Measurements from ENCODE around the gene IL1A.

The IL1A gene

DNA sequence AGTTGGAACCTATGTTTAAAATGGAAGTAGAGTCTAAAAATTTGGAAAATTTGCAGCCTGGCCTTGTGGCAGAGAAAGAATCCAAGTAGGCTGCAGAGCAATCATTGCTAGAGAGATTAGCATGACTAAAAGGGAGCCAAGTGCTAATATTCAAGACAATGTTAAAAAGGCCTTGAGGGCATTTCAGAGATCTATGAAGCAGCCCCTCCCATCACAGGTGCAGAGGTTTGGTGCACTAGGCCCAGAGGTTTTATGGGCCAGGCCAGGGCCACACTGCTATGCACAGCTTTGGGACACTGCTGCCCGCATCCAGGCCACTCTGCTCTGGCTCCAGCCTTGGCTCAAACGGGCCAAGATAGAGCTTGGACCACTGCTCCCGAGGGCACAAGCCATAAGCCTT is 6.7 kb upstream of the IL1A start:
- no peak overlapping the region for H3K27ac ChIP-seq (ENCODE audit: low read length)
- no peak overlapping the region for H3K4me3 ChIP-seq (ENCODE audit: low read length in 2 of 2)
- no peaks in the 10 kb centered on the region for H3K9me3 ChIP-seq (ENCODE audit: control insufficient read depth in 2 of 2, low read length in 2 of 2)
- no peaks in the 10 kb centered on the region for H3K27me3 ChIP-seq (ENCODE audit: control insufficient read depth in 1 of 2, insufficient read depth in 2 of 2, low read length in 2 of 2)
- no peak overlapping the region for H3K9ac ChIP-seq (ENCODE audit: low read length in 2 of 2)
- H3K36me3 ChIP-seq (ENCODE audit: control insufficient read depth in 2 of 2, insufficient read depth in 2 of 2, low read length in 2 of 2), result no peaks in the 10 kb centered on the region
- H3K4me1 ChIP-seq (ENCODE audit: control insufficient read depth, insufficient read depth, low read length), result no peaks in the 10 kb centered on the region

- Histone ChIP-seq H3K36me3 (ENCODE audit: control insufficient read depth in 2 of 2, insufficient read depth in 2 of 2, low read length in 2 of 2) (no peaks in the 10 kb centered on the region), H3K27ac (ENCODE audit: low read length) (no peak overlapping the region), H3K9me3 (ENCODE audit: control insufficient read depth in 2 of 2, low read length in 2 of 2) (no peaks in the 10 kb centered on the region), H3K4me3 (ENCODE audit: low read length in 2 of 2) (no peak overlapping the region), H3K9ac (ENCODE audit: low read length in 2 of 2) (no peak overlapping the region), H3K4me1 (ENCODE audit: control insufficient read depth, insufficient read depth, low read length) (no peaks in the 10 kb centered on the region), H3K27me3 (ENCODE audit: control insufficient read depth in 1 of 2, insufficient read depth in 2 of 2, low read length in 2 of 2) (no peaks in the 10 kb centered on the region)
Measured at GRCh38 chr2:112790305-112790704, 6.0 kb upstream of the IL1A start.

- Histone ChIP-seq H3K27me3 (ENCODE audit: control insufficient read depth in 1 of 2, insufficient read depth in 2 of 2, low read length in 2 of 2) (no peaks in the 10 kb centered on the region), H3K9ac (ENCODE audit: low read length in 2 of 2) (no peak overlapping the region), H3K4me3 (ENCODE audit: low read length in 2 of 2) (no peak overlapping the region), H3K4me1 (ENCODE audit: control insufficient read depth, insufficient read depth, low read length) (no peaks in the 10 kb centered on the region), H3K9me3 (ENCODE audit: control insufficient read depth in 2 of 2, low read length in 2 of 2) (no peaks in the 10 kb centered on the region), H3K27ac (ENCODE audit: low read length) (no peak overlapping the region), H3K36me3 (ENCODE audit: control insufficient read depth in 2 of 2, insufficient read depth in 2 of 2, low read length in 2 of 2) (no peaks in the 10 kb centered on the region)
Measured at GRCh38 chr2:112789186-112789585, 4.9 kb upstream of the IL1A start.

DNA sequence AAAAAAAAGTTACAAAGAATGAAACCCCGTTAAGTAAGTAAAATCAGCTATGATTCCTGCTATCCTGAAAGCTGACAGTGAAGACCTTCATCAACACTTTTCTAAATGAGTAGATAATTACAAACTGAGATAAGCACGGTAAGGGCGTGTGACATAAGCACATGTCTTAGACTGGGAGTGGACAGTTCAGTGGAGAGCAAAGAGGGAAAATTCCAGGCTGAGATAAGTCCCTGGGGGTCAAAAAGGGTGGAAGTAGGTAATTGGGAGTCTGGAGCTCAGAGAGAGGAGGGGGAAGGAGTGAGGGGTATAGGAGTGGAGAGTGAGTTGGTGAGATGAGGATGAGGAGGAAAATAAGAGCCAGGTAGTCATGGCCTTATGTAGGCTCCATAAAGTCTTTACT is 4.4 kb upstream of the IL1A start:
- no peaks in the 10 kb centered on the region for H3K4me1 ChIP-seq (ENCODE audit: control insufficient read depth, insufficient read depth, low read length)
- H3K9ac ChIP-seq (ENCODE audit: low read length in 2 of 2), result no peak overlapping the region
- H3K4me3 ChIP-seq (ENCODE audit: low read length in 2 of 2), result no peak overlapping the region
- no peaks in the 10 kb centered on the region for H3K9me3 ChIP-seq (ENCODE audit: control insufficient read depth in 2 of 2, low read length in 2 of 2)
- H3K27me3 ChIP-seq (ENCODE audit: control insufficient read depth in 1 of 2, insufficient read depth in 2 of 2, low read length in 2 of 2), result no peaks in the 10 kb centered on the region
- H3K36me3 ChIP-seq (ENCODE audit: control insufficient read depth in 2 of 2, insufficient read depth in 2 of 2, low read length in 2 of 2), result no peaks in the 10 kb centered on the region
- no peak overlapping the region for H3K27ac ChIP-seq (ENCODE audit: low read length)

DNA sequence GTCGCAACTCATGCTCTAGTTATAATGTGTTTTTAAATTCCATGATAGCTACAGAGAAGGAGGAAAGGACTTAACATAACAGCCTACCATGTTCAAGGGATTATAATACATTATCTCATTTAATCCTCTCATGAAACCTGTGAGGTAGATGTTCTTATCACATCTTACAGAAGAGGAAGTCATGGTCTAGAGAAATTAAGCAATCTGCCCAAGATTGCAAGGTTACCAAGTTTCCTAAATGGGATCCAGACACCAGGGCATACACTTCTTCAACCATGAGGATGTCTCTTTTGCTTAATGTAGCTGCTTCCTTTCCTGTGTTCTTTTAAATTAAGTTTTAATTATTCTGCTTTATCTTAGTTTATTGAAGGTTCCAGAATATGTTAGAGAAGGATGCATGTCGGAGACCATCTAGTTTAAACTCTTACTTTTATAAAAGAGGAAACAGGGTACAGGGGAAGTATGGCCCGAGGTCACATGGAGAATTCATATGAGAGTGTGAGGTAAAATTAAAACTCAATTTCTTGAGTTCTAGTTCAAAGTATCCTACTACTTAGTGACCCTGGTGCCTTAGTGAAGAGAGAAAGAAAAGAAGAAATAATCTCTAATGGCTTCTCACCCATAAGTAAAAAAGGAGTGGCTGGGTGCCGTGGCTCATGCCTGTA is 3.6 kb upstream of the IL1A start:
- no peaks in the 10 kb centered on the region for H3K9me3 ChIP-seq (ENCODE audit: control insufficient read depth in 2 of 2, low read length in 2 of 2)
- H3K36me3 ChIP-seq (ENCODE audit: control insufficient read depth in 2 of 2, insufficient read depth in 2 of 2, low read length in 2 of 2), result no peaks in the 10 kb centered on the region
- no peak overlapping the region for H3K27ac ChIP-seq (ENCODE audit: low read length)
- no peaks in the 10 kb centered on the region for H3K27me3 ChIP-seq (ENCODE audit: control insufficient read depth in 1 of 2, insufficient read depth in 2 of 2, low read length in 2 of 2)
- no peaks in the 10 kb centered on the region for H3K4me1 ChIP-seq (ENCODE audit: control insufficient read depth, insufficient read depth, low read length)
- no peak overlapping the region for H3K4me3 ChIP-seq (ENCODE audit: low read length in 2 of 2)
- no peak overlapping the region for H3K9ac ChIP-seq (ENCODE audit: low read length in 2 of 2)

GRCh38 chr2:112787294-112787693 is 3.0 kb upstream of the IL1A start:
- no peaks in the 10 kb centered on the region for H3K9me3 ChIP-seq (ENCODE audit: control insufficient read depth in 2 of 2, low read length in 2 of 2)
- H3K36me3 ChIP-seq (ENCODE audit: control insufficient read depth in 2 of 2, insufficient read depth in 2 of 2, low read length in 2 of 2), result no peaks in the 10 kb centered on the region
- no peaks in the 10 kb centered on the region for H3K4me1 ChIP-seq (ENCODE audit: control insufficient read depth, insufficient read depth, low read length)
- H3K27me3 ChIP-seq (ENCODE audit: control insufficient read depth in 1 of 2, insufficient read depth in 2 of 2, low read length in 2 of 2), result no peaks in the 10 kb centered on the region
- no peak overlapping the region for H3K27ac ChIP-seq (ENCODE audit: low read length)
- H3K9ac ChIP-seq (ENCODE audit: low read length in 2 of 2), result no peak overlapping the region
- no peak overlapping the region for H3K4me3 ChIP-seq (ENCODE audit: low read length in 2 of 2)

GRCh38 chr2:112783187-112783714 is 1.0 kb downstream of the IL1A start:
- no peak overlapping the region for H3K4me3 ChIP-seq (ENCODE audit: low read length in 2 of 2)
- no peak overlapping the region for H3K27ac ChIP-seq (ENCODE audit: low read length)
- H3K27me3 ChIP-seq (ENCODE audit: control insufficient read depth in 1 of 2, insufficient read depth in 2 of 2, low read length in 2 of 2), result no peaks in the 10 kb centered on the region

GRCh38 chr2:112782234-112782799 is 2.0 kb downstream of the IL1A start:
- no peak overlapping the region for H3K9ac ChIP-seq (ENCODE audit: low read length in 2 of 2)
- H3K9me3 ChIP-seq (ENCODE audit: control insufficient read depth in 2 of 2, low read length in 2 of 2), result no peaks in the 10 kb centered on the region
- H3K27ac ChIP-seq (ENCODE audit: low read length), result no peak overlapping the region
- H3K27me3 ChIP-seq (ENCODE audit: control insufficient read depth in 1 of 2, insufficient read depth in 2 of 2, low read length in 2 of 2), result no peaks in the 10 kb centered on the region
- no peaks in the 10 kb centered on the region for H3K4me1 ChIP-seq (ENCODE audit: control insufficient read depth, insufficient read depth, low read length)
- no peaks in the 10 kb centered on the region for H3K36me3 ChIP-seq (ENCODE audit: control insufficient read depth in 2 of 2, insufficient read depth in 2 of 2, low read length in 2 of 2)
- H3K4me3 ChIP-seq (ENCODE audit: low read length in 2 of 2), result no peak overlapping the region

More at GRCh38 chr2:112783187-112783714, 1.0 kb downstream of the IL1A start:
- H3K4me1 ChIP-seq (ENCODE audit: control insufficient read depth, insufficient read depth, low read length), result no peaks in the 10 kb centered on the region
- no peaks in the 10 kb centered on the region for H3K36me3 ChIP-seq (ENCODE audit: control insufficient read depth in 2 of 2, insufficient read depth in 2 of 2, low read length in 2 of 2)
- no peak overlapping the region for H3K9ac ChIP-seq (ENCODE audit: low read length in 2 of 2)
- no peaks in the 10 kb centered on the region for H3K9me3 ChIP-seq (ENCODE audit: control insufficient read depth in 2 of 2, low read length in 2 of 2)

GRCh38 chr2:112779598-112779997 is 4.7 kb downstream of the IL1A start:
- Histone ChIP-seq H3K36me3 (ENCODE audit: control insufficient read depth in 2 of 2, insufficient read depth in 2 of 2, low read length in 2 of 2) (no peaks in the 10 kb centered on the region), H3K27ac (ENCODE audit: low read length) (no peak overlapping the region), H3K9me3 (ENCODE audit: control insufficient read depth in 2 of 2, low read length in 2 of 2) (no peaks in the 10 kb centered on the region), H3K27me3 (ENCODE audit: control insufficient read depth in 1 of 2, insufficient read depth in 2 of 2, low read length in 2 of 2) (no peaks in the 10 kb centered on the region), H3K4me3 (ENCODE audit: low read length in 2 of 2) (no peak overlapping the region), H3K9ac (ENCODE audit: low read length in 2 of 2) (no peak overlapping the region), H3K4me1 (ENCODE audit: control insufficient read depth, insufficient read depth, low read length) (no peaks in the 10 kb centered on the region)

GRCh38 chr2:112777036-112777435 is 7.3 kb downstream of the IL1A start:
- no peaks in the 10 kb centered on the region for H3K4me1 ChIP-seq (ENCODE audit: control insufficient read depth, insufficient read depth, low read length)
- H3K36me3 ChIP-seq (ENCODE audit: control insufficient read depth in 2 of 2, insufficient read depth in 2 of 2, low read length in 2 of 2), result no peaks in the 10 kb centered on the region
- H3K9ac ChIP-seq (ENCODE audit: low read length in 2 of 2), result no peak overlapping the region
- no peak overlapping the region for H3K27ac ChIP-seq (ENCODE audit: low read length)
- no peak overlapping the region for H3K4me3 ChIP-seq (ENCODE audit: low read length in 2 of 2)
- H3K27me3 ChIP-seq (ENCODE audit: control insufficient read depth in 1 of 2, insufficient read depth in 2 of 2, low read length in 2 of 2), result no peaks in the 10 kb centered on the region
- no peaks in the 10 kb centered on the region for H3K9me3 ChIP-seq (ENCODE audit: control insufficient read depth in 2 of 2, low read length in 2 of 2)

- H3K27me3 ChIP-seq (ENCODE audit: control insufficient read depth in 1 of 2, insufficient read depth in 2 of 2, low read length in 2 of 2), result no peaks in the 10 kb centered on the region
- H3K36me3 ChIP-seq (ENCODE audit: control insufficient read depth in 2 of 2, insufficient read depth in 2 of 2, low read length in 2 of 2), result no peaks in the 10 kb centered on the region
- no peaks in the 10 kb centered on the region for H3K4me1 ChIP-seq (ENCODE audit: control insufficient read depth, insufficient read depth, low read length)
- no peak overlapping the region for H3K27ac ChIP-seq (ENCODE audit: low read length)
- no peak overlapping the region for H3K4me3 ChIP-seq (ENCODE audit: low read length in 2 of 2)
- no peak overlapping the region for H3K9ac ChIP-seq (ENCODE audit: low read length in 2 of 2)
- H3K9me3 ChIP-seq (ENCODE audit: control insufficient read depth in 2 of 2, low read length in 2 of 2), result no peaks in the 10 kb centered on the region
Measured at GRCh38 chr2:112776113-112776512, 8.2 kb downstream of the IL1A start.
